Measurements from ENCODE around the gene BACH2. TPM values are rescaled to one million over a fixed set of nuclear protein-coding genes. Genes with fewer than 3 reads are reported as not detected.
A peak's percentile ranks its signal among the peaks of the same experiment; 100 is the strongest.

BACH2 gene
- polyA plus RNA-seq, 2 of the 4 experiments (the other 2 are of a cell fraction) = 0.01 to 0.36 TPM

- TF ChIP-seq RNF2 (IDR thresholded peaks at IDR 0.05; ENCODE audit: borderline replicate concordance, low read depth) (no peak), HDAC2 (IDR thresholded peaks at IDR 0.05) (no peak)
Measured at GRCh38 chr6:89938014-89938413, 358.6 kb downstream of the BACH2 start (continued).

- FAIRE-seq = no peak
- H3K4me1 ChIP-seq = no peaks in the 10 kb centered on the region; the same call in 2 of the 3 replicates
- ChIA-PET CTCF (interaction anchor here (1.0 to 1.1 kb wide), 2 partner anchors 541 to 543 kb away, joined by 3 to 7 read pairs; no protein-coding TSS in a partner anchor), POLR2A (no interaction called here)
- H3K4me2 ChIP-seq = no peak overlapping the region
- no peak overlapping the region for H3K4me3 ChIP-seq
- no peak for DNase-seq (ENCODE audit: low read depth in 1 of 2, low spot score in 1 of 2)
- no peak for ATAC-seq
- H3K9me3 ChIP-seq = no peaks in the 10 kb centered on the region
- TF ChIP-seq PBX3 (IDR thresholded peaks at IDR 0.05) (no peak), KDM5A (IDR thresholded peaks at IDR 0.05) (no peak), TP53 (CRISPR knock-in tag; IDR thresholded peaks at IDR 0.05) (no peak), FOSL2 (IDR thresholded peaks at IDR 0.05) (no peak), FOSL2 (CRISPR knock-in tag; IDR thresholded peaks at IDR 0.05) (no peak), EHF (CRISPR knock-in tag; IDR thresholded peaks at IDR 0.05) (no peak), POLR2AphosphoS2 (conservative IDR thresholded peaks at IDR 0.05; ENCODE audit: low read length) (no peak), RNF2 (IDR thresholded peaks at IDR 0.05; ENCODE audit: borderline replicate concordance, low read depth) (no peak), HES2 (IDR thresholded peaks at IDR 0.05) (no peak), EP300 (IDR thresholded peaks at IDR 0.05) (no peak), HOXA7 (CRISPR knock-in tag; IDR thresholded peaks at IDR 0.05) (no peak), ZNF302 (CRISPR knock-in tag; IDR thresholded peaks at IDR 0.05) (no peak), HOXB13 (CRISPR knock-in tag; IDR thresholded peaks at IDR 0.05; ENCODE audit: low read depth) (no peak), MYC (IDR thresholded peaks at IDR 0.05; ENCODE audit: borderline replicate concordance, low read length) (no peak), NFE2L2 (conservative IDR thresholded peaks at IDR 0.05; ENCODE audit: low read length) (no peak), CBX8 (IDR thresholded peaks at IDR 0.05) (no peak), EHMT2 (IDR thresholded peaks at IDR 0.05; ENCODE audit: low read depth) (no peak)
- H3K27ac ChIP-seq = no peak overlapping the region
- 50% methylated on average over 1 of the region's 1 CpG for WGBS (ENCODE audit: missing lambda C conversion rate)
Measured at GRCh38 chr6:89936177-89936576, 360.5 kb downstream of the BACH2 start.

- DNase-seq (ENCODE audit: low read depth in 1 of 2, low spot score in 1 of 2) (no peak), FAIRE-seq (no peak), ATAC-seq (peak; percentile 54 to 62; a peak in 3 of 6 replicates)
- Histone ChIP-seq H3K4me3 (no peak overlapping the region), H3K4me2 (no peak overlapping the region), H3K27ac (no peak overlapping the region), H3K4me1 (no peaks in the 10 kb centered on the region), H3K9me3 (no peaks in the 10 kb centered on the region)
- 68% methylated on average over 19 of the region's 19 CpGs for WGBS (ENCODE audit: missing lambda C conversion rate)
- CTCF ChIA-PET = no interaction called here
- POLR2A ChIA-PET = no interaction called here
- TF ChIP-seq ELK1 (IDR thresholded peaks at IDR 0.05; ENCODE audit: low read depth, low read length) = no peak
- no peak for TF ChIP-seq POLR2AphosphoS2 (conservative IDR thresholded peaks at IDR 0.05; ENCODE audit: low read length)
- no peak for TF ChIP-seq SMC3 (IDR thresholded peaks at IDR 0.05)
- TF ChIP-seq RNF2 (IDR thresholded peaks at IDR 0.05; ENCODE audit: borderline replicate concordance, low read depth) = no peak
- no peak for TF ChIP-seq TP53 (CRISPR knock-in tag; IDR thresholded peaks at IDR 0.05)
- TF ChIP-seq USF2 (IDR thresholded peaks at IDR 0.05) = no peak
- TF ChIP-seq POLR2A (IDR thresholded peaks at IDR 0.05; ENCODE audit: low read length) = no peak
- TF ChIP-seq HEYL (CRISPR knock-in tag; IDR thresholded peaks at IDR 0.05) = no peak
Measured at GRCh38 chr6:89934685-89935366, 361.8 kb downstream of the BACH2 start.
